Measurements from ENCODE around the gene PIK3C2G.

Gene PIK3C2G

DNA sequence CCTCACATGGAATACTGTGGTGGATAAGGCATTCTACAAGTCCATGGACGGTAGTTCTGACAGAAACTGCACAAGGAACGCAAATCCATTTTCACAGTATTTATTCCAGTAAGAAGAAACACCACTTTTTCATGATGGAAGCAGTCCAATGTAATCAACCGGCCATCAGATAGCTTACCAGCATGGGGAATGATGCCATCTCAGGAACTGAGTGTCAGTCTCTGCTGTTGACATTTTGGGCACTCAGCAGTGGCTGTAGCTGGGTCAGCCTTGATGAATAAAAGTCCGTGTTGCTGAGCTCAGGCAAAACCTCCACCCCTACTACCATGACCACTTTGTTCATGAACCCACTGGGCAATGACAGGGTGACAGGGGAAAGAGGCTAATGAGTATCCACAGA, 373.1 kb downstream of the PIK3C2G start:
- Histone ChIP-seq H4K8ac (ENCODE audit: low read depth, low read length) (no peak overlapping the region), H2BK120ac (ENCODE audit: insufficient read depth, low read length, poor library complexity) (no peak overlapping the region), H3K79me2 (ENCODE audit: control insufficient read depth, insufficient read depth, low read length, poor library complexity) (no peaks in the 10 kb centered on the region), H4K91ac (ENCODE audit: low read depth, low read length) (no peak overlapping the region), H3K4ac (ENCODE audit: low read depth, low read length) (no peak overlapping the region), H3K27me3 (ENCODE audit: insufficient read depth, low read length) (no peaks in the 10 kb centered on the region), H3K9ac (ENCODE audit: low read length) (no peak overlapping the region), H2BK5ac (ENCODE audit: low read depth, low read length, poor library complexity) (no peak overlapping the region), H3K4me2 (ENCODE audit: low read length) (no peak overlapping the region), H3K4me3 (ENCODE audit: low read depth, low read length) (no peak overlapping the region), H2AK5ac (ENCODE audit: low read length) (no peak overlapping the region), H3K9me3 (ENCODE audit: insufficient read depth, low read depth, low read length) (peaks cover 3% of the 10 kb centered on the region), H3K18ac (ENCODE audit: low read length) (no peak overlapping the region), H3K36me3 (ENCODE audit: control insufficient read depth in 1 of 2, insufficient read depth in 2 of 2, low read length in 2 of 2) (no peaks in the 10 kb centered on the region), H3K27ac (ENCODE audit: low read depth, low read length) (no peak overlapping the region), H2AFZ (ENCODE audit: insufficient read depth, low read length, poor library complexity) (no peak overlapping the region), H2BK12ac (ENCODE audit: low read length) (no peak overlapping the region), H3K4me1 (ENCODE audit: control insufficient read depth in 1 of 2, insufficient read depth in 2 of 2, low read length in 2 of 2) (no peaks in the 10 kb centered on the region), H3K14ac (ENCODE audit: low read length) (no peak overlapping the region), H4K12ac (ENCODE audit: low read depth, low read length) (no peak overlapping the region), H3K23ac (ENCODE audit: low read length) (no peak overlapping the region), H3K79me1 (ENCODE audit: low read length) (no peaks in the 10 kb centered on the region)
- no peak for DNase-seq
- whole genome bisulfite sequencing (ENCODE audit: extremely low coverage, insufficient coverage, insufficient read length), result no CpG with 5 or more reads among the region's 4 CpGs

DNA sequence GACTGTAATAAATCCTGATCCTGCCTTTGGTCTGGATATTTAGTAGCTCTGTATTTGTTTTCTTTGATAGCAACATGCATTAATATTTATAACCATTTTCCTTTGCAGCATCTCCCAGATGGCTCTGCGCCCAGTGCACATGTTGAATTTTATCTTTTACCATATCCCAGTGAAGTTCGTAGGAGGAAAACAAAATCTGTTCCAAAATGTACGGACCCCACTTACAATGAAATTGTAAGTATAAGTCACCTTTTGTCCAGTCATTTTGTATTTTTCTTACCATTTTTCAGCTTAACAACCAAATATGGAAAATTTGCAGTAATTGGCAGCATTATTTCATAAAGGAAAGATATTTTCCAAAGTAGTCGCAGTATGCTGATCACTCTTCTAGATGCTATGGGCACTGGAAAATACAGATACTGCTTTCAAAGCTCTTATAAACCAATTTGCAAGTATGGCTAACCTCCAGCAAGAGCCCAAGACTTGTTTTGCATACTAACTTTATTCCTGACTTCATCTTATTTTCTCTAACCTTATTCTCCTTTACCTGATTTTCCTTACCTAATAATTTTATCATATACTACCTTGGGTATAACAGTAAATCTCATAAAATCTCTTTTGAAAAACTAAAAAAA, 379.1 kb downstream of the PIK3C2G start:
- Histone ChIP-seq H3K4me3 (ENCODE audit: low read depth, low read length) (no peak overlapping the region), H3K4me1 (ENCODE audit: control insufficient read depth in 1 of 2, insufficient read depth in 2 of 2, low read length in 2 of 2) (no peaks in the 10 kb centered on the region), H3K27me3 (ENCODE audit: insufficient read depth, low read length) (no peaks in the 10 kb centered on the region), H3K14ac (ENCODE audit: low read length) (no peak overlapping the region), H3K36me3 (ENCODE audit: control insufficient read depth in 1 of 2, insufficient read depth in 2 of 2, low read length in 2 of 2) (no peaks in the 10 kb centered on the region), H3K79me2 (ENCODE audit: control insufficient read depth, insufficient read depth, low read length, poor library complexity) (no peaks in the 10 kb centered on the region), H4K8ac (ENCODE audit: low read depth, low read length) (no peak overlapping the region), H3K23ac (ENCODE audit: low read length) (no peak overlapping the region), H2AK5ac (ENCODE audit: low read length) (no peak overlapping the region), H2AFZ (ENCODE audit: insufficient read depth, low read length, poor library complexity) (no peak overlapping the region), H4K91ac (ENCODE audit: low read depth, low read length) (no peak overlapping the region), H3K4me2 (ENCODE audit: low read length) (no peak overlapping the region), H3K18ac (ENCODE audit: low read length) (no peak overlapping the region), H2BK12ac (ENCODE audit: low read length) (no peak overlapping the region), H3K9me3 (ENCODE audit: insufficient read depth, low read depth, low read length) (no peaks in the 10 kb centered on the region), H3K27ac (ENCODE audit: low read depth, low read length) (no peak overlapping the region), H4K12ac (ENCODE audit: low read depth, low read length) (no peak overlapping the region), H3K4ac (ENCODE audit: low read depth, low read length) (no peak overlapping the region), H2BK120ac (ENCODE audit: insufficient read depth, low read length, poor library complexity) (no peak overlapping the region), H3K79me1 (ENCODE audit: low read length) (no peaks in the 10 kb centered on the region), H2BK5ac (ENCODE audit: low read depth, low read length, poor library complexity) (no peak overlapping the region), H3K9ac (ENCODE audit: low read length) (no peak overlapping the region)
- no CpG with 5 or more reads among the region's 4 CpGs for WGBS (ENCODE audit: extremely low coverage, insufficient coverage, insufficient read length)
- DNase-seq, result no peak

DNA sequence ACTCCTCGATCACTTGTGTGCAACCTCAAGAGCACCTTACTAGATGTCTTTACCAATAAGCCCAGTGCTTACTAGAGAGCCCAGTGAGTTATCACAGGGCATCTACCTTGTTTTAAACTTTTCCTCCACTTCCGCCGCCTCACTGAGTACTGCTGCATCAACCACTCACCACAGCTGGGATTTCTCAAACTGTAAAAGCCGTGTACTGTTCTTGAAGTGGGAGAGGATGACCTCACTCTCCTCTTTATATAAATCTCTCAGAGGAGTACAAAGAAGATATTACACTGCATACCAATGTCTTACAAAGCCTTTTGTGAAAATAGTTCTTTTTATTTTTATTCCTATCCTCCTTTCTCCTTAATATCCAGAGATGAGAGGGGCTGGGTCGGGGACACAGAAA, 382.4 kb downstream of the PIK3C2G start:
- H3K14ac ChIP-seq (ENCODE audit: low read length), result no peak overlapping the region
- no peak overlapping the region for H4K91ac ChIP-seq (ENCODE audit: low read depth, low read length)
- no peak overlapping the region for H4K8ac ChIP-seq (ENCODE audit: low read depth, low read length)
- H2BK5ac ChIP-seq (ENCODE audit: low read depth, low read length, poor library complexity), result no peak overlapping the region
- no peak overlapping the region for H2BK120ac ChIP-seq (ENCODE audit: insufficient read depth, low read length, poor library complexity)
- no peak overlapping the region for H4K12ac ChIP-seq (ENCODE audit: low read depth, low read length)
- no peak for DNase-seq
- no peak overlapping the region for H3K9ac ChIP-seq (ENCODE audit: low read length)
- H3K4me2 ChIP-seq (ENCODE audit: low read length), result no peak overlapping the region
- no peak overlapping the region for H3K23ac ChIP-seq (ENCODE audit: low read length)
- H3K27me3 ChIP-seq (ENCODE audit: insufficient read depth, low read length), result no peaks in the 10 kb centered on the region
- H2AK5ac ChIP-seq (ENCODE audit: low read length), result no peak overlapping the region
- H3K36me3 ChIP-seq (ENCODE audit: control insufficient read depth in 1 of 2, insufficient read depth in 2 of 2, low read length in 2 of 2), result no peaks in the 10 kb centered on the region
- H3K79me1 ChIP-seq (ENCODE audit: low read length), result no peaks in the 10 kb centered on the region
- no peak overlapping the region for H3K4me3 ChIP-seq (ENCODE audit: low read depth, low read length)
- H3K4me1 ChIP-seq (ENCODE audit: control insufficient read depth in 1 of 2, insufficient read depth in 2 of 2, low read length in 2 of 2), result no peaks in the 10 kb centered on the region
- H3K4ac ChIP-seq (ENCODE audit: low read depth, low read length), result no peak overlapping the region
- no peak overlapping the region for H2BK12ac ChIP-seq (ENCODE audit: low read length)
- H3K79me2 ChIP-seq (ENCODE audit: control insufficient read depth, insufficient read depth, low read length, poor library complexity), result no peaks in the 10 kb centered on the region
- no peak overlapping the region for H3K27ac ChIP-seq (ENCODE audit: low read depth, low read length)
- WGBS (ENCODE audit: extremely low coverage, insufficient coverage, insufficient read length), result no CpG with 5 or more reads among the region's 5 CpGs
- H3K18ac ChIP-seq (ENCODE audit: low read length), result no peak overlapping the region
- no peaks in the 10 kb centered on the region for H3K9me3 ChIP-seq (ENCODE audit: insufficient read depth, low read depth, low read length)
- H2AFZ ChIP-seq (ENCODE audit: insufficient read depth, low read length, poor library complexity), result no peak overlapping the region

DNA sequence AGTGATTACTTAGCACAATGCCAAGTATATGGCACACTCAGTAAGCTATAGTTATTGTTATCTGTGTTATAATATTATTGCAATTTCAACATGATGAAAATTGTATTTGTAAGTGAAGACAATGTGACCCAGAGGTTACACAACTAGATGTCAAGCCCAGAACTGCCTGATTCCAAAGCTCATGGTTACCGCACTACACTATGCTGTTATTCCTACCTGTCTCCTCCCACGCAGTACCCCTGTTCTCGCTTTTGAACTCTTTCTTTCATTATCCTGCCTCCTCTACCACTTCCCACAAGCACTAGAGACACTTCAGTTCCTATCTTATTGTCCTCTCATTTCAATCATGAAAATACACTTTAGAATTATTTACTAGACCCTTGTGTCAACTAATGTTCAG, 383.2 kb downstream of the PIK3C2G start:
- H3K27ac ChIP-seq (ENCODE audit: low read depth, low read length), result no peak overlapping the region
- H3K79me2 ChIP-seq (ENCODE audit: control insufficient read depth, insufficient read depth, low read length, poor library complexity), result no peaks in the 10 kb centered on the region
- no CpG with 5 or more reads among the region's 3 CpGs for WGBS (ENCODE audit: extremely low coverage, insufficient coverage, insufficient read length)
- H3K79me1 ChIP-seq (ENCODE audit: low read length), result no peaks in the 10 kb centered on the region
- H4K8ac ChIP-seq (ENCODE audit: low read depth, low read length), result no peak overlapping the region
- no peak for DNase-seq
- H4K91ac ChIP-seq (ENCODE audit: low read depth, low read length), result no peak overlapping the region
- H2BK120ac ChIP-seq (ENCODE audit: insufficient read depth, low read length, poor library complexity), result no peak overlapping the region
- H2AFZ ChIP-seq (ENCODE audit: insufficient read depth, low read length, poor library complexity), result no peak overlapping the region
- H3K27me3 ChIP-seq (ENCODE audit: insufficient read depth, low read length), result no peaks in the 10 kb centered on the region
- H3K36me3 ChIP-seq (ENCODE audit: control insufficient read depth in 1 of 2, insufficient read depth in 2 of 2, low read length in 2 of 2), result no peaks in the 10 kb centered on the region
- H3K9ac ChIP-seq (ENCODE audit: low read length), result no peak overlapping the region
- H4K12ac ChIP-seq (ENCODE audit: low read depth, low read length), result no peak overlapping the region
- H2BK12ac ChIP-seq (ENCODE audit: low read length), result no peak overlapping the region
- H3K23ac ChIP-seq (ENCODE audit: low read length), result no peak overlapping the region
- H3K4ac ChIP-seq (ENCODE audit: low read depth, low read length), result no peak overlapping the region
- H3K14ac ChIP-seq (ENCODE audit: low read length), result no peak overlapping the region
- H2BK5ac ChIP-seq (ENCODE audit: low read depth, low read length, poor library complexity), result no peak overlapping the region
- no peaks in the 10 kb centered on the region for H3K4me1 ChIP-seq (ENCODE audit: control insufficient read depth in 1 of 2, insufficient read depth in 2 of 2, low read length in 2 of 2)
- H3K18ac ChIP-seq (ENCODE audit: low read length), result no peak overlapping the region
- H3K4me3 ChIP-seq (ENCODE audit: low read depth, low read length), result no peak overlapping the region
- no peak overlapping the region for H3K4me2 ChIP-seq (ENCODE audit: low read length)
- no peak overlapping the region for H2AK5ac ChIP-seq (ENCODE audit: low read length)
- no peaks in the 10 kb centered on the region for H3K9me3 ChIP-seq (ENCODE audit: insufficient read depth, low read depth, low read length)
